H1 (cell line): Measurements from ENCODE around the gene TP53BP1. TPM values are rescaled to one million over a fixed set of nuclear protein-coding genes. Genes with fewer than 3 reads are reported as not detected.

Experiments used
- CTCF ChIA-PET: fragments of 300-600 bp; sonication (Branson Sonifier 250); formaldehyde crosslinking; loops from one replicate; lab custom pipeline; 2021; ENCODE audit not compliant: partially characterized antibody; lab: Charles Lee
- POLR2A ChIA-PET: fragments of 300-600 bp; sonication (Branson Sonifier 250); formaldehyde crosslinking; loops from one replicate; lab custom pipeline; 2021; ENCODE audit warnings: inconsistent platforms; ENCODE audit not compliant: partially characterized antibody; lab: Charles Lee
- DNase-seq, 2 experiments: peaks; one replicate each; pipeline versions ENCODE4 v3.0.0 to v3.0.0-alpha.2; 2010 to 2022; ENCODE audit warnings: low spot score in 2 of 2, low read depth in 1 of 2, mixed read lengths in 1 of 2
- FAIRE-seq: peaks from 2 replicates; lab custom pipeline; 2011; peaks lifted over from hg19 to GRCh38; lab: Jason Lieb, UNC
- H2AFZ ChIP-seq: 2 replicates; pipeline ENCODE4 v1.8.1; 2012; ENCODE audit warnings: low read length, inconsistent platforms
- H2AK5ac ChIP-seq: 2 replicates; pipeline ENCODE4 v1.6.1; 2013; ENCODE audit warnings: low read depth, low read length
- H2BK120ac ChIP-seq: replicated peaks from 2 replicates; pipeline ENCODE3; 2013; ENCODE audit warnings: low read depth, low read length, inconsistent platforms
- H2BK12ac ChIP-seq: 2 replicates; pipeline ENCODE4 v1.6.1; 2013; ENCODE audit warnings: low read depth, low read length
- H2BK15ac ChIP-seq: 2 replicates; pipeline ENCODE4 v1.6.1; 2013; ENCODE audit warnings: low read length
- H2BK20ac ChIP-seq: 2 replicates; pipeline ENCODE4 v1.6.1; 2013; ENCODE audit warnings: low read length
- H2BK5ac ChIP-seq: 2 replicates; pipeline ENCODE4 v1.6.1; 2013; ENCODE audit warnings: low read depth, low read length
- H3K14ac ChIP-seq: 2 replicates; pipeline ENCODE4 v1.6.1; 2013; ENCODE audit warnings: inconsistent platforms; ENCODE audit not compliant: insufficient read length
- H3K18ac ChIP-seq: 2 replicates; pipeline ENCODE4 v1.6.1; 2013; ENCODE audit warnings: low read length; ENCODE audit errors: extremely low read depth
- H3K23ac ChIP-seq: 2 replicates; pipeline ENCODE4 v1.6.1; 2013; ENCODE audit warnings: inconsistent platforms; ENCODE audit not compliant: insufficient read length
- H3K23me2 ChIP-seq: 2 replicates; pipeline ENCODE4 v1.6.1; 2013; ENCODE audit warnings: low read depth, low read length
- H3K27ac ChIP-seq: 2 replicates; pipeline ENCODE4 v1.6.1; 2011; ENCODE audit warnings: low read depth, low read length, inconsistent platforms
- H3K27me3 ChIP-seq, 4 experiments: replicated peaks in 1 of 4; 1 replicate in 1 of 4; 2 replicates in 3 of 4; pipeline versions ENCODE4 v1.6.1 to v1.8.1; 2011 to 2013; ENCODE audit warnings: low read length in 3 of 4, mild to moderate bottlenecking in 3 of 4, inconsistent platforms in 2 of 4, mixed read lengths in 2 of 4, moderate library complexity in 1 of 4; ENCODE audit not compliant: control insufficient read depth in 3 of 4, insufficient read depth in 3 of 4; ENCODE audit errors: extremely low read depth in 1 of 4
- H3K36me3 ChIP-seq, 4 experiments: 2 replicates each; pipeline versions ENCODE4 v1.6.1 to v1.8.1; 2011 to 2013; ENCODE audit warnings: mild to moderate bottlenecking in 4 of 4, low read length in 3 of 4, moderate library complexity in 2 of 4, control low read depth in 1 of 4, inconsistent platforms in 1 of 4; ENCODE audit not compliant: insufficient read depth in 4 of 4, control insufficient read depth in 2 of 4
- H3K4ac ChIP-seq: replicated peaks from 2 replicates; pipeline ENCODE3; 2013; ENCODE audit warnings: low read length, low read depth, mixed read lengths, inconsistent platforms; ENCODE audit not compliant: insufficient read length
- H3K4me1 ChIP-seq, 4 experiments: replicated peaks in 1 of 4; 1 replicate in 1 of 4; 2 replicates in 3 of 4; pipeline versions ENCODE4 v1.6.1 to v1.8.1; 2011 to 2013; ENCODE audit warnings: low read length in 3 of 4, inconsistent platforms in 2 of 4, mixed read lengths in 1 of 4; ENCODE audit not compliant: insufficient read depth in 4 of 4, control insufficient read depth in 3 of 4
- H3K4me2 ChIP-seq, 2 experiments: 2 replicates each; pipeline versions ENCODE4 v1.6.1 to v1.8.1; 2011 to 2013; ENCODE audit warnings: low read depth in 2 of 2, low read length in 2 of 2, control low read depth in 1 of 2, inconsistent platforms in 1 of 2, mild to moderate bottlenecking in 1 of 2; ENCODE audit not compliant: insufficient read depth in 1 of 2
- H3K4me3 ChIP-seq, 4 experiments: fragments of 200-600, 300-600 bp in 1 of 4; sonication (generic), shearing (Covaris generic), sonication (Bioruptor Twin) in 1 of 4; 2 replicates each; pipeline versions ENCODE4 v1.5.1 to v1.8.1; 2011 to 2016; ENCODE audit warnings: low read length in 4 of 4, low read depth in 3 of 4, control low read depth in 2 of 4, inconsistent platforms in 2 of 4, mild to moderate bottlenecking in 2 of 4, mixed read lengths in 1 of 4, moderate library complexity in 1 of 4; ENCODE audit not compliant: insufficient read depth in 2 of 4; ENCODE audit errors: extremely low read depth in 1 of 4
- H3K56ac ChIP-seq: replicated peaks from 2 replicates; pipeline ENCODE3; 2013; ENCODE audit warnings: low read depth, mild to moderate bottlenecking, mixed read lengths, low read length, inconsistent platforms; ENCODE audit not compliant: insufficient read length
- H3K79me1 ChIP-seq: 2 replicates; pipeline ENCODE4 v1.6.1; 2013; ENCODE audit warnings: low read depth, low read length, control low read depth
- H3K79me2 ChIP-seq, 2 experiments: 2 replicates each; pipeline versions ENCODE4 v1.6.1 to v1.8.1; 2012 to 2013; ENCODE audit warnings: low read length in 2 of 2, mild to moderate bottlenecking in 2 of 2, inconsistent platforms in 1 of 2; ENCODE audit not compliant: insufficient read depth in 2 of 2, control insufficient read depth in 1 of 2
- H3K9ac ChIP-seq, 4 experiments: replicated peaks in 1 of 4; 1 replicate in 1 of 4; 2 replicates in 3 of 4; pipeline versions ENCODE4 v1.6.1 to v1.8.1; 2011 to 2013; ENCODE audit warnings: low read depth in 3 of 4, low read length in 3 of 4, control low read depth in 2 of 4, mild to moderate bottlenecking in 2 of 4, moderate library complexity in 2 of 4, inconsistent platforms in 1 of 4; ENCODE audit errors: extremely low read depth in 1 of 4
- H3K9me3 ChIP-seq, 2 experiments: 2 replicates each; pipeline versions ENCODE4 v1.6.1 to v1.8.1; 2012 to 2013; ENCODE audit warnings: mild to moderate bottlenecking in 2 of 2, moderate library complexity in 2 of 2, control low read depth in 1 of 2, inconsistent platforms in 1 of 2, low read depth in 1 of 2, low read length in 1 of 2, mixed read lengths in 1 of 2; ENCODE audit not compliant: insufficient read depth in 2 of 2
- H4K20me1 ChIP-seq, 2 experiments: replicated peaks in 1 of 2; 2 replicates each; pipeline versions ENCODE3 to v1.8.1; 2011 to 2013; ENCODE audit warnings: inconsistent platforms in 2 of 2, low read length in 2 of 2, mild to moderate bottlenecking in 1 of 2; ENCODE audit not compliant: insufficient read depth in 2 of 2, control insufficient read depth in 1 of 2
- H4K5ac ChIP-seq: 2 replicates; pipeline ENCODE4 v1.6.1; 2013; ENCODE audit warnings: low read length, low read depth, mixed read lengths, inconsistent platforms; ENCODE audit not compliant: insufficient read length
- H4K8ac ChIP-seq: 2 replicates; pipeline ENCODE4 v1.8.0; 2013; ENCODE audit warnings: mild to moderate bottlenecking, moderate library complexity, low read length, inconsistent platforms; ENCODE audit not compliant: insufficient read depth; ENCODE audit errors: extremely low read depth
- H4K91ac ChIP-seq: replicated peaks from 2 replicates; pipeline ENCODE3; 2013; ENCODE audit warnings: low read length, mixed read lengths, inconsistent platforms; ENCODE audit not compliant: insufficient read length
- CHD1 ChIP-seq: IDR thresholded peaks from 2 replicates; pipeline ENCODE4 v1.6.1; 2012; ENCODE audit warnings: low read depth, low read length, improper control_type of control experiment
- CREB1 ChIP-seq: IDR thresholded peaks from 2 replicates; pipeline ENCODE4 v1.6.1; 2012; ENCODE audit warnings: inconsistent platforms
- FOSL1 ChIP-seq: IDR thresholded peaks from 2 replicates; pipeline ENCODE4 v1.6.1; 2011; ENCODE audit warnings: mild to moderate bottlenecking, low read depth, low read length, moderate library complexity; ENCODE audit not compliant: insufficient read depth
- GABPA ChIP-seq: IDR thresholded peaks from 2 replicates; pipeline ENCODE4 v1.6.1; 2011; ENCODE audit warnings: mild to moderate bottlenecking, low read length, moderate library complexity, borderline replicate concordance; ENCODE audit not compliant: insufficient read depth
- HDAC6 ChIP-seq: IDR thresholded peaks from one replicate; pipeline ENCODE4 v1.7.1; 2012; ENCODE audit warnings: low read depth, mild to moderate bottlenecking, inconsistent platforms, low read length, moderate library complexity
- SIRT6 ChIP-seq: IDR thresholded peaks from one replicate; pipeline ENCODE4 v1.7.1; 2012; ENCODE audit warnings: low read length, inconsistent platforms
- TAF7 ChIP-seq: optimal IDR thresholded peaks from 2 replicates; pipeline ENCODE3; 2011; ENCODE audit warnings: low read depth, mild to moderate bottlenecking, inconsistent platforms, low read length, moderate library complexity, borderline replicate concordance
- TBP ChIP-seq: IDR thresholded peaks from 2 replicates; pipeline ENCODE4 v1.6.1; 2011; ENCODE audit warnings: low read depth, low read length, improper control_type of control experiment
- ZNF274 ChIP-seq: IDR thresholded peaks from 2 replicates; pipeline ENCODE4 v1.7.0; 2012; ENCODE audit warnings: low read length, borderline replicate concordance; ENCODE audit errors: extremely low read depth
- WGBS, 2 experiments: shearing (Covaris generic) in 1 of 2; methylation state at CpG; one replicate each; pipeline versions ENCODE4 v1.1.6 to v1.1.7; 2013 to 2015; ENCODE audit warnings: low lambda C conversion rate in 2 of 2, mixed read lengths in 2 of 2, inconsistent platforms in 1 of 2, low coverage in 1 of 2, missing lambda C conversion rate in 1 of 2; ENCODE audit not compliant: insufficient replicate concordance in 2 of 2, insufficient coverage in 1 of 2, insufficient read length in 1 of 2; ENCODE audit errors: extremely low coverage in 1 of 2, missing lambda C conversion rate in 1 of 2; 5-methylcytosine and 5-hydroxymethylcytosine counted together
- polyA plus RNA-seq, 7 experiments: library from polyadenylated mRNA; depleted of rRNA in 3 of 7; stranded (reverse) in 5 of 7; unstranded in 2 of 7; fragments of >200 nt in 5 of 7; fragments of 200-250 nt in 2 of 7; gene quantifications; 1 replicate in 5 of 7; 2 replicates in 1 of 7; 4 replicates in 1 of 7; pipeline versions ENCODE4 v1.2.1 to v1.2.3, GENCODE V29; 2011 to 2013; ENCODE audit warnings: missing spikeins in 2 of 7, mixed read lengths in 2 of 7
- total RNA-seq: library from RNA; stranded (reverse); fragmentation: NEBNext Ultra II Directional; extraction: Animal tissue kit (Norgen Biotek cat#: 25700); gene quantifications from 2 replicates; pipeline ENCODE4 v1.2.1, GENCODE V29; 2021
- TF ChIP-seq, protein P1 (sequence below): IDR thresholded peaks from 2 replicates; pipeline ENCODE4 v1.6.1; 2011; ENCODE audit warnings: low read length, improper control_type of control experiment

TP53BP1 gene
- total and polyA plus RNA-seq, 2 of the 8 experiments (the other 6 are each of a cell fraction or from before 2014, with no cell fraction given) = 34.1 to 63.6 TPM

GRCh38 chr15:43511012-43511885 lies 18.3 kb upstream of the TP53BP1 start:
- peak overlapping the region; percentile 9 to 54 (median 14); a peak in 6 of 7 replicates for H3K9ac ChIP-seq
- peak in 1 of 2 experiments; percentile 63 for DNase-seq
- TF ChIP-seq TBP (0 out of 2 replicates have a peak, but pooled peaks have one; percentile 3), GABPA (no peak), CREB1 (0 out of 2 replicates have a peak, but pooled peaks have one; percentile 11), TAF7 (peak; percentile 13), CHD1 (no peak), ZNF274 (no peak), HDAC6 (no peak), FOSL1 (no peak), SIRT6 (no peak)
- TF ChIP-seq, protein P1, sequence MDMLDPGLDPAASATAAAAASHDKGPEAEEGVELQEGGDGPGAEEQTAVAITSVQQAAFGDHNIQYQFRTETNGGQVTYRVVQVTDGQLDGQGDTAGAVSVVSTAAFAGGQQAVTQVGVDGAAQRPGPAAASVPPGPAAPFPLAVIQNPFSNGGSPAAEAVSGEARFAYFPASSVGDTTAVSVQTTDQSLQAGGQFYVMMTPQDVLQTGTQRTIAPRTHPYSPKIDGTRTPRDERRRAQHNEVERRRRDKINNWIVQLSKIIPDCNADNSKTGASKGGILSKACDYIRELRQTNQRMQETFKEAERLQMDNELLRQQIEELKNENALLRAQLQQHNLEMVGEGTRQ = peak; percentile 2; the same call in 1 of the 2 replicates

More at GRCh38 chr15:43511012-43511885, 18.3 kb upstream of the TP53BP1 start:
- peak overlapping the region; percentile 34 for H3K23ac ChIP-seq
- no peak overlapping the region for H3K4ac ChIP-seq
- FAIRE-seq = no peak
- no peaks in the 10 kb centered on the region for H3K79me2 ChIP-seq
- peak overlapping the region; percentile 6; the same call in 1 of the 2 replicates for H2BK20ac ChIP-seq
- H3K27ac ChIP-seq = no peak overlapping the region
- no peak overlapping the region for H3K14ac ChIP-seq
- no peak overlapping the region for H2BK5ac ChIP-seq
- H2AK5ac ChIP-seq = no peak overlapping the region
- H3K4me2 ChIP-seq = peak overlapping the region; percentile 93 to 94
- H3K27me3 ChIP-seq = peaks cover 4 to 16% (median 11%) of the 10 kb centered on the region in 4 experiments
- WGBS, 2 experiments = 7% methylated on average over 39 of the region's 39 CpGs; no CpG with 5 or more reads in 1 of the 2 experiments
- H2BK15ac ChIP-seq = no peak overlapping the region
- H3K18ac ChIP-seq = peak overlapping the region; percentile 4; the same call in 1 of the 2 replicates
- peak overlapping the region; percentile 59 to 83 (median 78) for H3K4me3 ChIP-seq
- H2BK12ac ChIP-seq = 0 out of 2 replicates have a peak overlapping the region, but pooled peaks have one; percentile 44
- no peaks in the 10 kb centered on the region for H3K9me3 ChIP-seq
- H3K36me3 ChIP-seq = no peaks in the 10 kb centered on the region
- H3K56ac ChIP-seq = no peak overlapping the region
- H3K4me1 ChIP-seq = peaks cover 6 to 23% (median 10%) of the 10 kb centered on the region in 4 experiments; a peak in 6 of 7 replicates
- H3K79me1 ChIP-seq = no peaks in the 10 kb centered on the region
- no peak overlapping the region for H4K91ac ChIP-seq
- H4K8ac ChIP-seq = 0 out of 2 replicates have a peak overlapping the region, but pooled peaks have one; percentile 6
- peaks cover 10% of the 10 kb centered on the region for H3K23me2 ChIP-seq
- ChIA-PET POLR2A (interaction anchor here (0.6 to 5.0 kb wide), 13 partner anchors 8 to 141 kb away, joined by 3 to 81 read pairs (median 7); partner anchors contain the start of genes TP53BP1, TUBGCP4 and ZSCAN29), CTCF (interaction anchor here (0.8 to 9.4 kb wide), 16 partner anchors 10 to 136 kb away, joined by 3 to 121 read pairs (median 6); partner anchors contain the start of gene TP53BP1)
- no peak overlapping the region for H2BK120ac ChIP-seq
- peaks cover 0 to 2% of the 10 kb centered on the region in 2 experiments for H4K20me1 ChIP-seq
- H2AFZ ChIP-seq = peak overlapping the region; percentile 52; the same call in 1 of the 2 replicates
- H4K5ac ChIP-seq = no peak overlapping the region
